Endothelial cell of hepatic sinusoid (primary cell): Measurements from ENCODE around the gene PPP1R3C.

Experiments
- in situ Hi-C: cut with HindIII; loops from 2 replicates; pipeline ENCODE4 v1.10.0; 2017; ENCODE audit warnings: low sequenced_read_pairs

Gene PPP1R3C

GRCh38 chr10:91632671-91633550 lies at the start of gene PPP1R3C:
Gene PPP1R3C, minus strand, starts transcription at chr10:91633071. Its CDS starts 102 bp downstream, at chr10:91632969.
- in situ Hi-C loops: no loop called here

- in situ Hi-C loops: no loop called here
These were observed 48.7 kb upstream of the PPP1R3C start for GRCh38 chr10:91681361-91682276.

- in situ Hi-C loops: no loop called here
These were observed 47.6 kb upstream of the PPP1R3C start for GRCh38 chr10:91680487-91680886.

- in situ Hi-C loops: no loop called here
These were observed 46.4 kb upstream of the PPP1R3C start for GRCh38 chr10:91679296-91679695.

GRCh38 chr10:91677911-91678310 lies 45.0 kb upstream of the PPP1R3C start:
- in situ Hi-C loops: no loop called here

GRCh38 chr10:91672021-91672608 lies 39.2 kb upstream of the PPP1R3C start:
- in situ Hi-C loops: no loop called here

GRCh38 chr10:91668913-91669312 lies 36.0 kb upstream of the PPP1R3C start:
- in situ Hi-C loops: no loop called here

GRCh38 chr10:91665842-91666241 lies 33.0 kb upstream of the PPP1R3C start:
- in situ Hi-C loops: no loop called here

GRCh38 chr10:91664426-91664825 lies 31.6 kb upstream of the PPP1R3C start:
- in situ Hi-C loops: no loop called here

- in situ Hi-C loops: no loop called here
These were observed 30.1 kb upstream of the PPP1R3C start for GRCh38 chr10:91662993-91663392.

GRCh38 chr10:91653219-91653870 lies 20.5 kb upstream of the PPP1R3C start:
- in situ Hi-C loops: no loop called here

- in situ Hi-C loops: no loop called here
These were observed 19.5 kb upstream of the PPP1R3C start for GRCh38 chr10:91652364-91652763.

- in situ Hi-C loops: no loop called here
These were observed 10.8 kb upstream of the PPP1R3C start for GRCh38 chr10:91643700-91644099.

- in situ Hi-C loops: no loop called here
These were observed 10.2 kb upstream of the PPP1R3C start for GRCh38 chr10:91642831-91643692.

GRCh38 chr10:91636892-91637291 lies 4.0 kb upstream of the PPP1R3C start:
- in situ Hi-C loops: loop anchor here (5.0 kb wide), 2 partner anchors 55 to 280 kb away; no protein-coding TSS in a partner anchor

GRCh38 chr10:91635401-91636400 lies 2.8 kb upstream of the PPP1R3C start:
- in situ Hi-C loops: loop anchor here (5.0 kb wide), 2 partner anchors 57 to 282 kb away; no protein-coding TSS in a partner anchor

GRCh38 chr10:91634898-91635297 lies 2.0 kb upstream of the PPP1R3C start:
- in situ Hi-C loops: loop anchor here (5.0 kb wide), 2 partner anchors 57 to 282 kb away; no protein-coding TSS in a partner anchor

GRCh38 chr10:91634246-91634645 lies 1.4 kb upstream of the PPP1R3C start:
- in situ Hi-C loops: no loop called here
